NCI-H2196 treated with DMSO at 0.1 percent for 48 hours (cell line): ENCODE measurements around the gene DNAJC5G.
A peak's percentile ranks its signal among the peaks of the same experiment; 100 is the strongest.
"Not testable (repeated sequence)": the region's sequence is repeated elsewhere in the genome, so short reads cannot be mapped to it uniquely, and the experiment has no call there.

Experiments
- DNase-seq: peaks from one replicate; lab custom pipeline; 2025; ENCODE audit not compliant: unreplicated experiment; lab: John Stamatoyannopoulos, UW

DNAJC5G gene

GRCh38 chr2:27307545-27308358 lies 32.5 kb downstream of the DNAJC5G start:
- DNase-seq: no peak

- no peak for DNase-seq
Measured at GRCh38 chr2:27308359-27308881, 33.2 kb downstream of the DNAJC5G start, which contains the start of gene UCN. Gene UCN (minus strand): TSS chr2:27308445. CDS start chr2:27307895, 550 bp downstream.

- DNase-seq: no peak
Measured at GRCh38 chr2:27309651-27310050, 34.4 kb downstream of the DNAJC5G start.

DNA sequence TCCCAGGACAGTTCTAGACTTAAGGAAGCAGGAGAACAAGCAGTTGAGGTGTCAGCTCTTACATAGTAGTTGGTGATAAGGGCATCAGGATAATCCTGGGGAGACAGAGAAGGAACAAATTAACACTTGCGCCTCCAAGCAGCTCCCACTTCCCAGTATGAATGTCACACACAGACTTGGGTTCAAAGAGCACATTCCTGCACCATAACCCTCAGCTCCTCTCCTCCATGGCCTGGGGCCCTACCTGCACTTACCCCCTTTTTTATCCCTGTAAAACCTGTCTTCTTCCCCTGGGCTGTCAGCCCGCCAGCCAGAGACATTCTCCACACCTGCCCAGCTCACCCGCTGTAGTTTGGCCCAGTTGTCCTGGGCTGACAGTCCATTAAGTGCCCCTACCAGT lies 36.9 kb downstream of the DNAJC5G start:
- no peak for DNase-seq

DNA sequence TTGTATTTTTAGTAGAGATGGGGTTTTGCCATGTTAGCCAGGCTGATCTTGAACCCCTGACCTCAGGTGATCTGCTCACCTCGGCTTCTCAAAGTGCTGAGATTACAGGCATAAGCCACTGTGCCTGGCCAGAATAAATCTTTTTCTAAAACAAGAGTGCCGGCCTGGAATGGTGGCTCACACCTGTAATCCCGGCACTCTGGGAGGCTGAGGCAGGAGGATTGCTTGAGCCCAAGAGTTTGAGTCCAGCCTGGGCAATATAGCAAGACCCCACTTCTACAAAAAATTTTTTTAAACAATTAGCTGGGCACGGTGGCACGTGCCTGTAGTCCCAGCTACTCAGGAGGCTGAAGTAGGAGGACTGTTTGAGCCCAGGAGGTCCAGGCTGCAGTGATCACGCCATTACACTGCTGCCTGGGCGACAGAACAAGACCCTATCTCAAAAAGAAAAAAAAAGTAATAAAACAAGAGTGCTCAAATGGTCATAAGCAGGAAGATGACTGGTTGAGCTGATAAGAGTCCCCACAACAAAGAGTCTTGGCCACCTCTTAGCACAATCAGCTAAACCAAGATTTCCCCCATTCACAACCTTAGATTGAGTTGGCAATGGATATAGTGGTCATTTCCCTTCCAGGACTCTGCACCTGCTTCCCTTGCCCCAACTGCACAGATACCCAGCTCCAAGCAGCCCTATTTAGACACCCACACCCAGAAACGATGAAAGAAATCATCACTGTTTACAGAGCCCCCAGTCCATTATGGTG lies 38.8 kb downstream of the DNAJC5G start:
- no peak for DNase-seq

DNA sequence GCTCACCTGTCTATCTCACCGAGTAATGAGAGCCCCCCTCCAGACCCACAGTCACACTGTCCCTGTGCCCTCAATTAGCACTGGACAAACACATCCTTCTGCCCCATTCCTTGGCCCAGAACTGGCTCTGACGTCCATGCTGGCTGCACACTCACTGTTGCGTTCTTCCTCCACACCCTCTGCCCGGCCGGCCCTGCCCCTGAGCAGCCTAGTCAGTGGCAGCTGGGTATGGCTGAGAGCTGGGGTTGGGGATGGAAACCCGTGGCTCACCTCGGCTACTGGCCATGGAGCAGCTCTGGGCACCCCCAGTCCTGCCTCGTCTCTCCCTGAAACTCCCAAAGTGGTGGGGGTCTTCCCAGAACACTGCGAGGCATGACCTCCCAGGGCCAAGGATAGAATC lies 39.5 kb downstream of the DNAJC5G start:
- no peak for DNase-seq

DNA sequence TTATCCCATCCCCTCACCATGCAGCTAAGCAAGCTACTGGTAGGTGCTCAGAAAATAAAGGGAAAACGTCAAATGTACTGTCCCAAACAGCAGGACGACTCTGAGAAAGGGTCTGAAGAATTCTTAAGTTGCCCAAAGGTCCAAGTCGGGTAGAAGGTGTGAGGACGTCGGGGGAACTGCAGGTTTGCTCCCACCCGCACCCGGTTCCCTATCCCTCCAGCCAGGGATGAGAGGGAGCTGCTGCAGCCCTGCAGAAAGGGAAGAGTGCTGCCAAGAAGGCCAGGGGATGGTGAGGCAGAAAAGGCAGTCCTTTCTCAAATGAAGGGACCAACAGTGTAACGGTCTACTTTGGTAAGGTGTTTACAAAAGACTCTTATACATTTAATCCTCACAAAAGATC lies 39.9 kb downstream of the DNAJC5G start:
- no peak for DNase-seq

- DNase-seq: peak; percentile 61
Measured at GRCh38 chr2:27316655-27317412, 41.6 kb downstream of the DNAJC5G start.

GRCh38 chr2:27319839-27320238 lies 44.6 kb downstream of the DNAJC5G start:
- not testable (repeated sequence) for DNase-seq

GRCh38 chr2:27320958-27321543 lies 45.8 kb downstream of the DNAJC5G start:
- DNase-seq: peak; percentile 87

DNA sequence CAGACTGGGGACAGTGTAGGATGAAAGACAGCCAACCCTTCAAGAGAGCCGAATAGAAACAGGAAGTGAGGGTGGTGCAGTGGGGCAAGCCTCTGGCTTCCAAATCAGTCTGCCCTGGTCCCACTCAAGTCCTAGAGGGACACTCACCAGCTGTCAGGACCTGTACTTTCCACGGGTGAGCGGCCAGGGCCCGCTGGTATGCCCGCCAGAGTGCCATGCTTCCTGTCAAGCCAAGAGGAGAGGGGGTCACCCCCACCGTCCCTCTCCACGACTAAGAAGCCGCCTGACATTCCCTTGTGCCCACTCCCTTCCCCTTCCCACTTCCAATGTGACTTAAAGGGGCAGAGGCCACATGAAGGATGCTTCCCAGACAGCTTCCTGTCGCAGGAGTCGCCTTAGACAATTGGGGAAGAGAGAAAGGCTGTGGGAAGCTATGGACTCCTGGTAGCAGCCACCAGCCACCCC lies 47.1 kb downstream of the DNAJC5G start:
- DNase-seq: no peak

- DNase-seq: peak; percentile 93
Measured at GRCh38 chr2:27322766-27323595, 47.7 kb downstream of the DNAJC5G start, which contains the start of gene MPV17. Gene MPV17 (minus strand): TSS chr2:27323097. CDS start chr2:27322517, 580 bp downstream.

GRCh38 chr2:27323596-27324285 lies 48.5 kb downstream of the DNAJC5G start:
- no peak for DNase-seq

- DNase-seq: no peak
Measured at GRCh38 chr2:27324720-27325119, 49.5 kb downstream of the DNAJC5G start.
